ENCODE results near the gene CRADD. TPM values are rescaled to one million over a fixed set of nuclear protein-coding genes. Genes with fewer than 3 reads are reported as not detected.

Gene CRADD
- total and polyA plus RNA-seq, 2 of the 4 experiments (the other 2 are of a cell fraction) = 11.1 to 14.0 TPM

- H3K9me3 ChIP-seq (ENCODE audit: control insufficient read depth, insufficient read depth, low read length) = no peaks in the 10 kb centered on the region
- 0 out of 4 replicates have a peak, but pooled peaks cover 0 to 7% of the 10 kb centered on the region in 2 experiments for H3K79me1 ChIP-seq (ENCODE audit: low read depth in 1 of 2, low read length in 2 of 2)
- in situ Hi-C loops (cut with MboI; ENCODE audit: low sequenced_read_pairs) = no loop called here
- peaks cover 2% of the 10 kb centered on the region; the same call in 1 of the 2 replicates for H3K4me1 ChIP-seq (ENCODE audit: control insufficient read depth, insufficient read depth, low read length)
- H4K5ac ChIP-seq (ENCODE audit: low read depth, low read length) = no peak overlapping the region
- H3K18ac ChIP-seq (ENCODE audit: low read depth, low read length) = no peak overlapping the region
- no peak overlapping the region for H2AK9ac ChIP-seq (replicated peaks; ENCODE audit: low read depth, low read length, poor library complexity)
- H3K27ac ChIP-seq (ENCODE audit: insufficient read depth, low read length) = no peak overlapping the region
- intact Hi-C loops (cut with micrococcal nuclease) = no loop called here
- H2BK15ac ChIP-seq (ENCODE audit: low read depth, low read length) = no peak overlapping the region
- H3K9ac ChIP-seq (ENCODE audit: low read depth, low read length) = no peak overlapping the region
- H3K36me3 ChIP-seq (ENCODE audit: control insufficient read depth, insufficient read depth, low read length) = no peaks in the 10 kb centered on the region
- no peaks in the 10 kb centered on the region for H4K20me1 ChIP-seq (ENCODE audit: insufficient read depth, low read length)
- H3K56ac ChIP-seq (ENCODE audit: extremely low read depth, insufficient read depth, low read length) = no peak overlapping the region
- H3K4me2 ChIP-seq (ENCODE audit: low read depth, low read length) = no peak overlapping the region
- dilution Hi-C loops (cut with HindIII; ENCODE audit: low sequenced_read_pairs, unreplicated experiment) = no loop called here
- H3K27me3 ChIP-seq (ENCODE audit: control insufficient read depth, insufficient read depth, low read length) = no peaks in the 10 kb centered on the region
- no peak overlapping the region; the same call in 1 of the 2 replicates for H4K91ac ChIP-seq (ENCODE audit: insufficient read depth, low read depth, low read length)
- ATAC-seq (ENCODE audit: low read depth) = no peak
- H4K8ac ChIP-seq (ENCODE audit: low read depth in 2 of 2, low read length in 2 of 2) = peak overlapping the region in 1 of 2 experiments; percentile 2; a peak in 1 of 4 replicates
- BruUV-seq (replicated peaks) = no TSS peak
- POLR2A ChIA-PET (ENCODE audit: unreplicated experiment) = no interaction called here
- no peak overlapping the region for H2BK5ac ChIP-seq (ENCODE audit: low read depth, low read length, poor library complexity, severe bottlenecking)
- no peak overlapping the region; the same call in 1 of the 2 replicates for H3K14ac ChIP-seq (replicated peaks; ENCODE audit: low read depth, low read length)
- TF ChIP-seq SMC3 (IDR thresholded peaks at IDR 0.05; ENCODE audit: low read depth, low read length) (no peak), POLR2A (IDR thresholded peaks at IDR 0.05; ENCODE audit: low read depth, low read length) (no peak), RAD21 (IDR thresholded peaks at IDR 0.05; ENCODE audit: low read length) (no peak), MAZ (IDR thresholded peaks at IDR 0.05; ENCODE audit: borderline replicate concordance, low read depth, low read length) (no peak), MXI1 (IDR thresholded peaks at IDR 0.05; ENCODE audit: borderline replicate concordance, low read depth, low read length) (no peak), MAFK (IDR thresholded peaks at IDR 0.05; ENCODE audit: low read depth, low read length) (no peak), CTCF (conservative IDR thresholded peaks at IDR 0.05; ENCODE audit: low read depth, low read length) (no peak), RCOR1 (IDR thresholded peaks at IDR 0.05; ENCODE audit: insufficient replicate concordance, low read length) (no peak), CHD1 (IDR thresholded peaks at IDR 0.05; ENCODE audit: low read depth, low read length) (no peak), BHLHE40 (IDR thresholded peaks at IDR 0.05; ENCODE audit: low read depth, low read length) (no peak), FOS (IDR thresholded peaks at IDR 0.05; ENCODE audit: low read depth, low read length) (no peak), CEBPB (IDR thresholded peaks at IDR 0.05; ENCODE audit: low read depth, low read length) (no peak), NFE2L2 (IDR thresholded peaks at IDR 0.05; ENCODE audit: low read depth, low read length) (no peak), RFX5 (IDR thresholded peaks at IDR 0.05; ENCODE audit: low read depth, low read length) (no peak)
- TF ChIP-seq, protein P1, sequence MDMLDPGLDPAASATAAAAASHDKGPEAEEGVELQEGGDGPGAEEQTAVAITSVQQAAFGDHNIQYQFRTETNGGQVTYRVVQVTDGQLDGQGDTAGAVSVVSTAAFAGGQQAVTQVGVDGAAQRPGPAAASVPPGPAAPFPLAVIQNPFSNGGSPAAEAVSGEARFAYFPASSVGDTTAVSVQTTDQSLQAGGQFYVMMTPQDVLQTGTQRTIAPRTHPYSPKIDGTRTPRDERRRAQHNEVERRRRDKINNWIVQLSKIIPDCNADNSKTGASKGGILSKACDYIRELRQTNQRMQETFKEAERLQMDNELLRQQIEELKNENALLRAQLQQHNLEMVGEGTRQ (IDR thresholded peaks at IDR 0.05; ENCODE audit: low read depth, low read length) = no peak
- TF ChIP-seq, protein P2, sequence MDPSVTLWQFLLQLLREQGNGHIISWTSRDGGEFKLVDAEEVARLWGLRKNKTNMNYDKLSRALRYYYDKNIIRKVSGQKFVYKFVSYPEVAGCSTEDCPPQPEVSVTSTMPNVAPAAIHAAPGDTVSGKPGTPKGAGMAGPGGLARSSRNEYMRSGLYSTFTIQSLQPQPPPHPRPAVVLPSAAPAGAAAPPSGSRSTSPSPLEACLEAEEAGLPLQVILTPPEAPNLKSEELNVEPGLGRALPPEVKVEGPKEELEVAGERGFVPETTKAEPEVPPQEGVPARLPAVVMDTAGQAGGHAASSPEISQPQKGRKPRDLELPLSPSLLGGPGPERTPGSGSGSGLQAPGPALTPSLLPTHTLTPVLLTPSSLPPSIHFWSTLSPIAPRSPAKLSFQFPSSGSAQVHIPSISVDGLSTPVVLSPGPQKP (IDR thresholded peaks at IDR 0.05; ENCODE audit: borderline replicate concordance, low read depth, low read length) = no peak
- H3K9me1 ChIP-seq (ENCODE audit: insufficient read depth, low read length) = no peaks in the 10 kb centered on the region
- CTCF ChIA-PET = interaction anchor here (0.5 kb wide), 1 partner anchor 154 kb away, joined by 4 read pairs; no protein-coding TSS in a partner anchor
- H2AK5ac ChIP-seq (ENCODE audit: low read depth, low read length) = no peak overlapping the region; the same call in 1 of the 2 replicates
- WGBS, 2 experiments (ENCODE audit: extremely low coverage in 2 of 2, insufficient read length in 1 of 2) = no CpG with 5 or more reads among the region's 3 CpGs
- H3K4ac ChIP-seq (ENCODE audit: low read depth, low read length) = no peak overlapping the region
- H2BK20ac ChIP-seq (ENCODE audit: low read depth, low read length) = peak overlapping the region; percentile 26; the same call in 1 of the 2 replicates
- no peak overlapping the region for H2BK120ac ChIP-seq (ENCODE audit: low read depth, low read length)
- H3K23ac ChIP-seq (ENCODE audit: low read depth, low read length) = no peak overlapping the region; the same call in 1 of the 2 replicates
- no peak for DNase-seq
- H3K4me3 ChIP-seq (ENCODE audit: insufficient read depth, low read depth, low read length) = no peak overlapping the region
- no peak overlapping the region for H2AFZ ChIP-seq (replicated peaks; ENCODE audit: low read length, poor library complexity)
These were observed 50.1 kb downstream of the CRADD start for GRCh38 chr12:93727195-93727811.

Data from IMR-90 (cell line).